HCT116 (cell line): ENCODE measurements around the gene INAFM1. TPM values are rescaled to one million over a fixed set of nuclear protein-coding genes. Genes with fewer than 3 reads are reported as not detected.

Experiments
- ATAC-seq: fragments of 200-7000 bp; cut with Tn5 transposase; 2 replicates; pipeline ENCODE4 v1.9.1; 2020; ENCODE audit warnings: mild to moderate bottlenecking, moderate library complexity
- BruUV-seq: library from RNA; stranded (reverse); fragments of 400-500 nt; replicated peaks from 2 replicates; lab custom pipeline; 2021; lab: Mats Ljungman, UMichigan
- CTCF ChIA-PET: fragments of 300-600 bp; sonication (Branson Sonifier 250); formaldehyde crosslinking; loops from one replicate; lab custom pipeline; 2021; ENCODE audit warnings: antibody characterized with exemption; lab: Charles Lee
- POLR2A ChIA-PET: fragments of 300-600, 350-600 bp; sonication (Branson Sonifier 250); formaldehyde crosslinking; loops from one replicate; lab custom pipeline; 2021; ENCODE audit warnings: antibody characterized with exemption; lab: Charles Lee
- RAD21 ChIA-PET, 2 experiments: fragments of 300-600 bp; sonication (Branson Sonifier 250); formaldehyde crosslinking; loops; one replicate each; lab custom pipeline; 2023; ENCODE audit warnings: low total read pairs in 2 of 2; ENCODE audit not compliant: uncharacterized antibody in 2 of 2, unreplicated experiment in 2 of 2, low non-redundant PET in 1 of 2; lab: Charles Lee
- DNase-seq: peaks from one replicate; pipeline ENCODE4 v3.0.0-alpha.2; 2010; ENCODE audit warnings: low read depth, low spot score
- H2AFZ ChIP-seq: fragments of 200-600 bp; shearing (Covaris generic), sonication (generic); 2 replicates; pipeline ENCODE4 v1.6.1; 2017; ENCODE audit warnings: low read depth, mixed run types, mixed read lengths, antibody characterized with exemption, low read length; ENCODE audit not compliant: poor library complexity, severe bottlenecking
- H3K27ac ChIP-seq: 2 replicates; pipeline ENCODE4 v1.5.1; 2012; ENCODE audit warnings: low read depth, low read length
- H3K27me3 ChIP-seq: fragments of 200-600 bp; sonication (generic); 2 replicates; pipeline ENCODE4 v1.6.1; 2016; ENCODE audit warnings: mixed run types, low read length, mixed read lengths; ENCODE audit not compliant: insufficient read depth
- H3K36me3 ChIP-seq, 2 experiments: fragments of 200-500 bp in 1 of 2; fragments of 200-600 bp in 1 of 2; sonication (Bioruptor generic) in 1 of 2; sonication (generic) in 1 of 2; 2 replicates each; pipeline versions ENCODE4 v1.5.1 to v1.6.1; 2014 to 2016; ENCODE audit warnings: low read length in 2 of 2, inconsistent platforms in 1 of 2, mixed read lengths in 1 of 2, mixed run types in 1 of 2; ENCODE audit not compliant: insufficient read depth in 2 of 2, control insufficient read depth in 1 of 2
- H3K4me1 ChIP-seq, 2 experiments: fragments of 200-600 bp in 1 of 2; sonication (generic) in 1 of 2; 2 replicates each; pipeline versions ENCODE4 v1.5.1 to v1.6.1; 2012 to 2017; ENCODE audit warnings: low read length in 2 of 2, inconsistent platforms in 1 of 2, mild to moderate bottlenecking in 1 of 2, mixed read lengths in 1 of 2, mixed run types in 1 of 2, moderate library complexity in 1 of 2; ENCODE audit not compliant: insufficient read depth in 2 of 2, control insufficient read depth in 1 of 2
- H3K4me2 ChIP-seq: fragments of 200-600 bp; sonication (generic); 2 replicates; pipeline ENCODE4 v1.6.1; 2017; ENCODE audit warnings: mixed run types, low read length, mixed read lengths
- H3K4me3 ChIP-seq, 2 experiments: fragments of 200-600 bp in 1 of 2; sonication (generic) in 1 of 2; replicated peaks in 1 of 2; 2 replicates each; pipeline ENCODE4 v1.5.1; 2011 to 2016; ENCODE audit warnings: low read length in 2 of 2, control low read depth in 1 of 2, low read depth in 1 of 2, mild to moderate bottlenecking in 1 of 2, mixed read lengths in 1 of 2, mixed run types in 1 of 2
- H3K79me2 ChIP-seq: fragments of 200-600 bp; sonication (generic); 2 replicates; pipeline ENCODE4 v1.6.1; 2017; ENCODE audit warnings: mild to moderate bottlenecking, mixed run types, low read length, moderate library complexity, mixed read lengths; ENCODE audit not compliant: insufficient read depth
- H3K9ac ChIP-seq: fragments of 200-600 bp; sonication (generic); 2 replicates; pipeline ENCODE4 v1.6.1; 2016; ENCODE audit warnings: low read length, mixed read lengths
- H3K9me2 ChIP-seq: fragments of 200-600 bp; sonication (generic), shearing (Covaris generic); 2 replicates; pipeline ENCODE4 v1.6.1; 2017; ENCODE audit warnings: mixed run types, mild to moderate bottlenecking, moderate library complexity; ENCODE audit not compliant: insufficient read depth
- H3K9me3 ChIP-seq, 2 experiments: fragments of 200-500 bp in 1 of 2; fragments of 200-600 bp in 1 of 2; sonication (Bioruptor generic) in 1 of 2; sonication (generic) in 1 of 2; 2 replicates each; pipeline ENCODE4 v1.6.1; 2014 to 2017; ENCODE audit warnings: low read length in 2 of 2, mixed read lengths in 2 of 2, inconsistent platforms in 1 of 2, low read depth in 1 of 2, mild to moderate bottlenecking in 1 of 2, mixed run types in 1 of 2, moderate library complexity in 1 of 2; ENCODE audit not compliant: control insufficient read depth in 1 of 2, insufficient read depth in 1 of 2
- H4K20me1 ChIP-seq: fragments of 200-600 bp; sonication (generic), shearing (Covaris generic); 2 replicates; pipeline ENCODE4 v1.6.1; 2017; ENCODE audit warnings: mixed run types, mild to moderate bottlenecking, moderate library complexity; ENCODE audit not compliant: insufficient read depth
- CBX3 ChIP-seq: IDR thresholded peaks from 2 replicates; pipeline ENCODE4 v1.6.1; 2012; ENCODE audit warnings: low read depth
- CEBPB ChIP-seq: IDR thresholded peaks from 2 replicates; pipeline ENCODE4 v1.6.1; 2012; ENCODE audit warnings: low read depth
- ELF1 ChIP-seq: IDR thresholded peaks from 2 replicates; pipeline ENCODE4 v1.6.1; 2012; ENCODE audit warnings: low read depth, borderline replicate concordance
- EZH2 ChIP-seq: fragments of 200-600 bp; sonication (generic); IDR thresholded peaks from 2 replicates; pipeline ENCODE4 v1.6.1; 2017; ENCODE audit warnings: antibody characterized with exemption, mixed run types
- EZH2phosphoT487 ChIP-seq: fragments of 200-600 bp; IDR thresholded peaks from 2 replicates; pipeline ENCODE4 v1.6.1; 2018; ENCODE audit warnings: antibody characterized with exemption, borderline replicate concordance
- FOSL1 ChIP-seq: IDR thresholded peaks from 2 replicates; pipeline ENCODE4 v1.6.1; 2012; ENCODE audit warnings: low read depth
- JUND ChIP-seq: IDR thresholded peaks from 2 replicates; pipeline ENCODE4 v1.6.1; 2012
- POLR2AphosphoS5 ChIP-seq: IDR thresholded peaks from 2 replicates; pipeline ENCODE4 v1.6.1; 2011; ENCODE audit warnings: mild to moderate bottlenecking, low read depth, low read length, moderate library complexity
- RAD21 ChIP-seq: IDR thresholded peaks from 2 replicates; pipeline ENCODE4 v1.6.1; 2012; ENCODE audit warnings: low read depth, mild to moderate bottlenecking
- SIN3A ChIP-seq: IDR thresholded peaks from 2 replicates; pipeline ENCODE4 v1.6.1; 2012; ENCODE audit warnings: low read depth
- TCF7L2 ChIP-seq: IDR thresholded peaks from 2 replicates; pipeline ENCODE4 v1.7.0; 2011; ENCODE audit warnings: borderline replicate concordance, inconsistent platforms; ENCODE audit not compliant: insufficient read depth, insufficient read length; ENCODE audit errors: extremely low read depth
- ZFX ChIP-seq: fragments of 450-650 bp; IDR thresholded peaks from 2 replicates; pipeline ENCODE4 v1.6.1; 2017
- ZNF274 ChIP-seq: fragments of 200-500 bp; sonication (Bioruptor generic); IDR thresholded peaks from 2 replicates; pipeline ENCODE4 v1.6.1; 2014; ENCODE audit warnings: mild to moderate bottlenecking, low read depth, low read length, inconsistent platforms
- intact Hi-C: fragments of 100-400 bp; cut with micrococcal nuclease; formaldehyde crosslinking; loops from 2 replicates; pipeline ENCODE4 v1.10.0; 2022
- total RNA-seq: library from RNA; stranded (reverse); gene quantifications from one replicate; pipeline ENCODE4 v1.2.1, GENCODE V29; 2021; ENCODE audit not compliant: unreplicated experiment
- TF ChIP-seq, protein P1 (sequence below): IDR thresholded peaks from 2 replicates; pipeline ENCODE4 v1.6.1; 2012
- TF ChIP-seq, protein P2 (sequence below): IDR thresholded peaks from 2 replicates; pipeline ENCODE4 v1.6.1; 2012
- TF ChIP-seq, protein P3 (sequence below): IDR thresholded peaks from 2 replicates; pipeline ENCODE4 v1.6.1; 2011; ENCODE audit warnings: mild to moderate bottlenecking, low read length, moderate library complexity; ENCODE audit not compliant: insufficient replicate concordance; ENCODE audit errors: extremely low read depth
- TF ChIP-seq, protein P4 (sequence below), 3 experiments: fragments of 200-600 bp in 1 of 3; sonication (generic) in 1 of 3; IDR thresholded peaks in 2 of 3; conservative IDR thresholded peaks in 1 of 3; 2 replicates each; pipeline ENCODE4 v1.5.1; 2012 to 2017; ENCODE audit warnings: low read depth in 2 of 3, low read length in 2 of 3, antibody characterized with exemption in 1 of 3, borderline replicate concordance in 1 of 3, control low read depth in 1 of 3, mild to moderate bottlenecking in 1 of 3, mixed read lengths in 1 of 3, mixed run types in 1 of 3, moderate library complexity in 1 of 3; ENCODE audit not compliant: insufficient read depth in 1 of 3

The INAFM1 gene
- total RNA-seq, 1 experiment from 2014 or later = 22.9 TPM

DNA sequence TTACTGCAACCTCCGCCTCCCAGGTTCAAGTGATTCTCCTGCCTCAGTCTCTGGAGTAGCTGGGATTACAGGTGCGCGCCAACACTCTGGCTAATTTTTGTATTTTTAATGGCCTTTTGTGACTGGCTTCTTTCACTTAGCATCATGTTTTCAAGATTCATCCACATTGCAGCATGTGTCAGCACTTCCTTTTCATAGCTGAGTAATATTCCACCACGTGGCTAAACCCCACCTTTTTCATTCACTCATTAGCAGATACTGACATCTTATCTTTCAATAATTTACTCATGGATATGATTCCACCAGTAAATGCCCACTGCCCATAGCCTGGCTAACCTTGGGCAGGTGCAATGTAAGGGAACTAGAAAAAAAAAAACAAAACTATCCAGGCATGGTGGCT lies 41.8 kb downstream of the INAFM1 start (continued):
- TF ChIP-seq, protein P1, sequence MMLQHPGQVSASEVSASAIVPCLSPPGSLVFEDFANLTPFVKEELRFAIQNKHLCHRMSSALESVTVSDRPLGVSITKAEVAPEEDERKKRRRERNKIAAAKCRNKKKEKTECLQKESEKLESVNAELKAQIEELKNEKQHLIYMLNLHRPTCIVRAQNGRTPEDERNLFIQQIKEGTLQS = no peak
- TF ChIP-seq ZFX (no peak), POLR2AphosphoS5 (no peak), RAD21 (no peak), TCF7L2 (no peak), CEBPB (no peak)

DNA sequence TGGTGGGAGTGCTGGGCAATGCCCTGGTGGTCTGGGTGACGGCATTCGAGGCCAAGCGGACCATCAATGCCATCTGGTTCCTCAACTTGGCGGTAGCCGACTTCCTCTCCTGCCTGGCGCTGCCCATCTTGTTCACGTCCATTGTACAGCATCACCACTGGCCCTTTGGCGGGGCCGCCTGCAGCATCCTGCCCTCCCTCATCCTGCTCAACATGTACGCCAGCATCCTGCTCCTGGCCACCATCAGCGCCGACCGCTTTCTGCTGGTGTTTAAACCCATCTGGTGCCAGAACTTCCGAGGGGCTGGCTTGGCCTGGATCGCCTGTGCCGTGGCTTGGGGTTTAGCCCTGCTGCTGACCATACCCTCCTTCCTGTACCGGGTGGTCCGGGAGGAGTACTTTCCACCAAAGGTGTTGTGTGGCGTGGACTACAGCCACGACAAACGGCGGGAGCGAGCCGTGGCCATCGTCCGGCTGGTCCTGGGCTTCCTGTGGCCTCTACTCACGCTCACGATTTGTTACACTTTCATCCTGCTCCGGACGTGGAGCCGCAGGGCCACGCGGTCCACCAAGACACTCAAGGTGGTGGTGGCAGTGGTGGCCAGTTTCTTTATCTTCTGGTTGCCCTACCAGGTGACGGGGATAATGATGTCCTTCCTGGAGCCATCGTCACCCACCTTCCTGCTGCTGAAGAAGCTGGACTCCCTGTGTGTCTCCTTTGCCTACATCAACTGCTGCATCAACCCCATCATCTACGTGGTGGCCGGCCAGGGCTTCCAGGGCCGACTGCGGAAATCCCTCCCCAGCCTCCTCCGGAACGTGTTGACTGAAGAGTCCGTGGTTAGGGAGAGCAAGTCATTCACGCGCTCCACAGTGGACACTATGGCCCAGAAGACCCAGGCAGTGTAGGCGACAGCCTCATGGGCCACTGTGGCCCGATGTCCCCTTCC lies 45.5 kb downstream of the INAFM1 start:
- no peak for ATAC-seq
- ChIA-PET CTCF (no interaction called here), POLR2A (no interaction called here), RAD21 (no interaction called here)
- H3K4me2 ChIP-seq = no peak overlapping the region
- no peak overlapping the region for H3K9ac ChIP-seq
- H3K4me3 ChIP-seq = no peak overlapping the region
- H3K79me2 ChIP-seq = no peaks in the 10 kb centered on the region
- H3K9me3 ChIP-seq = no peaks in the 10 kb centered on the region
- no peaks in the 10 kb centered on the region for H3K36me3 ChIP-seq
- no peaks in the 10 kb centered on the region for H4K20me1 ChIP-seq
- no TSS peak for BruUV-seq
- H3K27ac ChIP-seq = no peak overlapping the region
- intact Hi-C loops = no loop called here
- H3K4me1 ChIP-seq = peaks cover 4 to 7% of the 10 kb centered on the region in 2 experiments; a peak in 3 of 4 replicates
- DNase-seq = no peak
- H2AFZ ChIP-seq = no peak overlapping the region
- TF ChIP-seq ZFX = no peak
- no peak for TF ChIP-seq CBX3
- no peak for TF ChIP-seq SIN3A
- no peak for TF ChIP-seq EZH2phosphoT487
- no peak for TF ChIP-seq TCF7L2
- TF ChIP-seq ZNF274 = no peak
- TF ChIP-seq EZH2 = no peak
- no peak for TF ChIP-seq POLR2AphosphoS5
- TF ChIP-seq, protein P2, sequence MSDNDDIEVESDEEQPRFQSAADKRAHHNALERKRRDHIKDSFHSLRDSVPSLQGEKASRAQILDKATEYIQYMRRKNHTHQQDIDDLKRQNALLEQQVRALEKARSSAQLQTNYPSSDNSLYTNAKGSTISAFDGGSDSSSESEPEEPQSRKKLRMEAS = no peak
- TF ChIP-seq JUND = no peak
- TF ChIP-seq RAD21 = no peak
- TF ChIP-seq ELF1 = no peak
- TF ChIP-seq, protein P1 = no peak
- no peak for TF ChIP-seq FOSL1
- TF ChIP-seq, protein P3, sequence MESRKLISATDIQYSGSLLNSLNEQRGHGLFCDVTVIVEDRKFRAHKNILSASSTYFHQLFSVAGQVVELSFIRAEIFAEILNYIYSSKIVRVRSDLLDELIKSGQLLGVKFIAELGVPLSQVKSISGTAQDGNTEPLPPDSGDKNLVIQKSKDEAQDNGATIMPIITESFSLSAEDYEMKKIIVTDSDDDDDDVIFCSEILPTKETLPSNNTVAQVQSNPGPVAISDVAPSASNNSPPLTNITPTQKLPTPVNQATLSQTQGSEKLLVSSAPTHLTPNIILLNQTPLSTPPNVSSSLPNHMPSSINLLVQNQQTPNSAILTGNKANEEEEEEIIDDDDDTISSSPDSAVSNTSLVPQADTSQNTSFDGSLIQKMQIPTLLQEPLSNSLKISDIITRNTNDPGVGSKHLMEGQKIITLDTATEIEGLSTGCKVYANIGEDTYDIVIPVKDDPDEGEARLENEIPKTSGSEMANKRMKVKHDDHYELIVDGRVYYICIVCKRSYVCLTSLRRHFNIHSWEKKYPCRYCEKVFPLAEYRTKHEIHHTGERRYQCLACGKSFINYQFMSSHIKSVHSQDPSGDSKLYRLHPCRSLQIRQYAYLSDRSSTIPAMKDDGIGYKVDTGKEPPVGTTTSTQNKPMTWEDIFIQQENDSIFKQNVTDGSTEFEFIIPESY = no peak
- TF ChIP-seq, protein P4, sequence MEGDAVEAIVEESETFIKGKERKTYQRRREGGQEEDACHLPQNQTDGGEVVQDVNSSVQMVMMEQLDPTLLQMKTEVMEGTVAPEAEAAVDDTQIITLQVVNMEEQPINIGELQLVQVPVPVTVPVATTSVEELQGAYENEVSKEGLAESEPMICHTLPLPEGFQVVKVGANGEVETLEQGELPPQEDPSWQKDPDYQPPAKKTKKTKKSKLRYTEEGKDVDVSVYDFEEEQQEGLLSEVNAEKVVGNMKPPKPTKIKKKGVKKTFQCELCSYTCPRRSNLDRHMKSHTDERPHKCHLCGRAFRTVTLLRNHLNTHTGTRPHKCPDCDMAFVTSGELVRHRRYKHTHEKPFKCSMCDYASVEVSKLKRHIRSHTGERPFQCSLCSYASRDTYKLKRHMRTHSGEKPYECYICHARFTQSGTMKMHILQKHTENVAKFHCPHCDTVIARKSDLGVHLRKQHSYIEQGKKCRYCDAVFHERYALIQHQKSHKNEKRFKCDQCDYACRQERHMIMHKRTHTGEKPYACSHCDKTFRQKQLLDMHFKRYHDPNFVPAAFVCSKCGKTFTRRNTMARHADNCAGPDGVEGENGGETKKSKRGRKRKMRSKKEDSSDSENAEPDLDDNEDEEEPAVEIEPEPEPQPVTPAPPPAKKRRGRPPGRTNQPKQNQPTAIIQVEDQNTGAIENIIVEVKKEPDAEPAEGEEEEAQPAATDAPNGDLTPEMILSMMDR (IDR thresholded peaks at IDR 0.05 in 2 of 3, conservative IDR thresholded peaks at IDR 0.05 in 1 of 3; ENCODE audit: borderline replicate concordance in 1 of 3, insufficient read depth in 1 of 3, low read depth in 2 of 3, low read length in 2 of 3) = no peak
- TF ChIP-seq, all 23 proteins: peak for 0
- Histone ChIP-seq H3K27me3 (no peaks in the 10 kb centered on the region), H3K9me2 (no peaks in the 10 kb centered on the region)
